ENCODE measurements around the gene TMEM191B.
"Not testable (repeated sequence)": the region's sequence is repeated elsewhere in the genome, so short reads cannot be mapped to it uniquely, and the experiment has no call there.

DNA sequence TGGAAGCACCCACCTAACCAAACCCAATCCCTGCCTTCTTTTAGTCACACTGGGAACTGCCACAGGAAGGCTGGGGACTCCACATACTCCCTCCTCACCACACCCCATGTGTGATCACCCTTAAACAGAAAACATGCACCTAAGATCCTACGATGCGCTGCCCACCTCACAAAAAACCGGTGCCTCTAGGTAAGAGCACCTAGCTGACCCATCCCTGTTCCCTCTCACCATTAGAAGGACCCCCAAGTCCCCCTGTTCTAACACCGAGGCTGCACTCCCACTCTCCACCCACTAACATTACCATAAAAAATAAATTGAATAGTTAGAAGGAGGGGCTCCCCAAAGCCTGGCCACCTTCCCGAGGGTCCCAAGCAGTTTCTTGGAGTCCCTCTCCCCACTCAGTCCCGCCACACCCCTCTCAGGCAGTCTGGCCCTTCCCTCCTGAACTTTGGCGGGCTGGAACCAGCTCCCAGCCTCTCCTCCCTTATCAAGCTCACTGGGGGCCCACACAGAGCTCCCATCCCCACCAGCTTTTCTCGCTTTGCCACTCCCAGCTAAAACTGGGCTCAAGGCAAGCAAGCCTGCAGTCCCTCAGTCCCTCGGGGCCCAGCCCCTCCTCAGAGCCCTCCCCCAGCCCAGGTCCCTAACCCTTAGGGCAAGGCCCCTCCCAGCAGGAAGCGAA lies 46.0 kb downstream of the TMEM191B start:
- TF ChIP-seq, protein P1, sequence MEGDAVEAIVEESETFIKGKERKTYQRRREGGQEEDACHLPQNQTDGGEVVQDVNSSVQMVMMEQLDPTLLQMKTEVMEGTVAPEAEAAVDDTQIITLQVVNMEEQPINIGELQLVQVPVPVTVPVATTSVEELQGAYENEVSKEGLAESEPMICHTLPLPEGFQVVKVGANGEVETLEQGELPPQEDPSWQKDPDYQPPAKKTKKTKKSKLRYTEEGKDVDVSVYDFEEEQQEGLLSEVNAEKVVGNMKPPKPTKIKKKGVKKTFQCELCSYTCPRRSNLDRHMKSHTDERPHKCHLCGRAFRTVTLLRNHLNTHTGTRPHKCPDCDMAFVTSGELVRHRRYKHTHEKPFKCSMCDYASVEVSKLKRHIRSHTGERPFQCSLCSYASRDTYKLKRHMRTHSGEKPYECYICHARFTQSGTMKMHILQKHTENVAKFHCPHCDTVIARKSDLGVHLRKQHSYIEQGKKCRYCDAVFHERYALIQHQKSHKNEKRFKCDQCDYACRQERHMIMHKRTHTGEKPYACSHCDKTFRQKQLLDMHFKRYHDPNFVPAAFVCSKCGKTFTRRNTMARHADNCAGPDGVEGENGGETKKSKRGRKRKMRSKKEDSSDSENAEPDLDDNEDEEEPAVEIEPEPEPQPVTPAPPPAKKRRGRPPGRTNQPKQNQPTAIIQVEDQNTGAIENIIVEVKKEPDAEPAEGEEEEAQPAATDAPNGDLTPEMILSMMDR (conservative IDR thresholded peaks at IDR 0.05; ENCODE audit: low read depth, low read length), result not testable (repeated sequence)
- TF ChIP-seq EZH2 (IDR thresholded peaks at IDR 0.05; ENCODE audit: borderline replicate concordance, low read depth, low read length, poor library complexity, severe bottlenecking), result not testable (repeated sequence)

Data from A673 (cell line).